H9 (cell line): ENCODE data around the gene TMEM63A. TPM values are rescaled to one million over a fixed set of nuclear protein-coding genes. Genes with fewer than 3 reads are reported as not detected.

Experiments
- DNase-seq: peaks from one replicate; pipeline ENCODE4 v3.0.0-alpha.2; 2017
- H2AFZ ChIP-seq: one replicate; pipeline ENCODE4 v1.6.1; 2013; ENCODE audit warnings: mild to moderate bottlenecking, low read length, control low read depth, moderate library complexity
- H2AK5ac ChIP-seq: 2 replicates; pipeline ENCODE4 v1.6.1; 2013; ENCODE audit warnings: low read length, control low read depth, mixed read lengths; ENCODE audit not compliant: insufficient read length
- H2BK120ac ChIP-seq: one replicate; pipeline ENCODE4 v1.6.1; 2013; ENCODE audit warnings: low read depth, mild to moderate bottlenecking, low read length, control low read depth, inconsistent platforms; ENCODE audit not compliant: poor library complexity, severe bottlenecking
- H2BK12ac ChIP-seq: 2 replicates; pipeline ENCODE4 v1.6.1; 2013; ENCODE audit warnings: low read length, control low read depth, mixed read lengths, low read depth; ENCODE audit not compliant: insufficient read length
- H2BK15ac ChIP-seq: 2 replicates; pipeline ENCODE4 v1.6.1; 2013; ENCODE audit warnings: low read depth, low read length, control low read depth
- H2BK20ac ChIP-seq: one replicate; pipeline ENCODE4 v1.6.1; 2013; ENCODE audit warnings: low read depth, mild to moderate bottlenecking, low read length, control low read depth, inconsistent platforms; ENCODE audit not compliant: poor library complexity, severe bottlenecking
- H2BK5ac ChIP-seq: 2 replicates; pipeline ENCODE4 v1.6.1; 2013; ENCODE audit warnings: low read length, control low read depth, mixed read lengths; ENCODE audit not compliant: insufficient read length
- H3K14ac ChIP-seq: 2 replicates; pipeline ENCODE4 v1.6.1; 2013; ENCODE audit warnings: low read length, control low read depth; ENCODE audit not compliant: insufficient read depth
- H3K18ac ChIP-seq: 2 replicates; pipeline ENCODE4 v1.6.1; 2013; ENCODE audit warnings: low read depth, mild to moderate bottlenecking, mixed read lengths, low read length, control low read depth; ENCODE audit not compliant: insufficient read length
- H3K23ac ChIP-seq: 2 replicates; pipeline ENCODE4 v1.6.1; 2013; ENCODE audit warnings: low read length, control low read depth, mixed read lengths, low read depth; ENCODE audit not compliant: insufficient read length
- H3K23me2 ChIP-seq: 2 replicates; pipeline ENCODE4 v1.6.1; 2013; ENCODE audit warnings: low read depth, mild to moderate bottlenecking, mixed read lengths, low read length, control low read depth; ENCODE audit not compliant: insufficient read length, poor library complexity, severe bottlenecking
- H3K27ac ChIP-seq: 2 replicates; pipeline ENCODE4 v1.5.1; 2013; ENCODE audit warnings: low read length, control low read depth, mixed read lengths, low read depth; ENCODE audit not compliant: insufficient read length
- H3K27me3 ChIP-seq: 2 replicates; pipeline ENCODE4 v1.6.1; 2013; ENCODE audit warnings: low read length, control low read depth, inconsistent platforms; ENCODE audit not compliant: insufficient read depth
- H3K4ac ChIP-seq: 2 replicates; pipeline ENCODE4 v1.6.1; 2013; ENCODE audit warnings: low read depth, mild to moderate bottlenecking, control low read depth, inconsistent platforms, low read length, moderate library complexity
- H3K4me1 ChIP-seq: 2 replicates; pipeline ENCODE4 v1.6.1; 2013; ENCODE audit warnings: low read length, control low read depth, inconsistent platforms; ENCODE audit not compliant: insufficient read depth
- H3K4me2 ChIP-seq: 2 replicates; pipeline ENCODE4 v1.6.1; 2013; ENCODE audit warnings: low read length, control low read depth, mixed read lengths; ENCODE audit not compliant: insufficient read length, insufficient read depth
- H3K56ac ChIP-seq: 2 replicates; pipeline ENCODE4 v1.6.1; 2013; ENCODE audit warnings: low read depth, mild to moderate bottlenecking, mixed read lengths, low read length, control low read depth; ENCODE audit not compliant: insufficient read length
- H3K79me1 ChIP-seq: 2 replicates; pipeline ENCODE4 v1.6.1; 2013; ENCODE audit warnings: low read depth, mild to moderate bottlenecking, moderate library complexity, low read length, control low read depth, inconsistent platforms; ENCODE audit not compliant: insufficient read depth, poor library complexity, severe bottlenecking
- H3K79me2 ChIP-seq: 2 replicates; pipeline ENCODE4 v1.6.1; 2013; ENCODE audit warnings: low read length, control low read depth, inconsistent platforms; ENCODE audit not compliant: insufficient read depth
- H3K9ac ChIP-seq: 2 replicates; pipeline ENCODE4 v1.6.1; 2013; ENCODE audit warnings: low read length, control low read depth, mixed read lengths; ENCODE audit not compliant: insufficient read length; ENCODE audit errors: extremely low read depth
- H3K9me3 ChIP-seq: one replicate; pipeline ENCODE4 v1.6.1; 2013; ENCODE audit warnings: low read depth, low read length, inconsistent platforms; ENCODE audit not compliant: control insufficient read depth
- H3T11ph ChIP-seq: one replicate; pipeline ENCODE4 v1.6.1; 2013; ENCODE audit warnings: mild to moderate bottlenecking, low read length, control low read depth, inconsistent platforms
- H4K20me1 ChIP-seq: one replicate; pipeline ENCODE4 v1.6.1; 2013; ENCODE audit not compliant: control insufficient read depth, insufficient read length, insufficient read depth
- H4K5ac ChIP-seq: 2 replicates; pipeline ENCODE4 v1.6.1; 2013; ENCODE audit warnings: low read depth, mild to moderate bottlenecking, mixed read lengths, low read length, control low read depth; ENCODE audit not compliant: insufficient read length
- H4K8ac ChIP-seq: replicated peaks from 2 replicates; pipeline ENCODE4 v1.6.1; 2013; ENCODE audit warnings: low read length, control low read depth, mixed read lengths, low read depth; ENCODE audit not compliant: insufficient read length
- H4K91ac ChIP-seq: 2 replicates; pipeline ENCODE4 v1.6.1; 2013; ENCODE audit warnings: low read depth, mild to moderate bottlenecking, moderate library complexity, mixed read lengths, low read length, control low read depth; ENCODE audit not compliant: insufficient read length
- H3K27ac Mint-ChIP-seq, 3 experiments: 2 replicates in 2 of 3; 3 replicates in 1 of 3; pipeline ENCODE4 v1.8.0; 2020 to 2021; ENCODE audit warnings: mixed read lengths in 3 of 3, mild to moderate bottlenecking in 1 of 3, moderate library complexity in 1 of 3
- H3K27me3 Mint-ChIP-seq: 2 replicates; pipeline ENCODE4 v1.8.0; 2021; ENCODE audit warnings: low read depth, mild to moderate bottlenecking, moderate library complexity, mixed read lengths
- H3K36me3 Mint-ChIP-seq, 3 experiments: 2 replicates in 2 of 3; 3 replicates in 1 of 3; pipeline ENCODE4 v1.8.0; 2020 to 2021; ENCODE audit warnings: low read depth in 3 of 3, mixed read lengths in 3 of 3; ENCODE audit not compliant: insufficient read depth in 1 of 3
- H3K4me1 Mint-ChIP-seq, 2 experiments: 2 replicates each; pipeline ENCODE4 v1.8.0; 2020; ENCODE audit warnings: mixed read lengths in 2 of 2
- H3K4me3 Mint-ChIP-seq, 2 experiments: 2 replicates in 1 of 2; 3 replicates in 1 of 2; pipeline ENCODE4 v1.8.0; 2020 to 2021; ENCODE audit warnings: mild to moderate bottlenecking in 2 of 2, mixed read lengths in 2 of 2, moderate library complexity in 1 of 2
- H3K9me3 Mint-ChIP-seq, 2 experiments: 2 replicates in 1 of 2; 3 replicates in 1 of 2; pipeline ENCODE4 v1.8.0; 2020; ENCODE audit warnings: mild to moderate bottlenecking in 2 of 2, mixed read lengths in 2 of 2, moderate library complexity in 1 of 2
- WGBS: extraction: QIAGEN DNeasy Blood & Tissue Kit; methylation state at CpG from one replicate; pipeline ENCODE4 v1.1.7; 2013; ENCODE audit warnings: missing lambda C conversion rate, low lambda C conversion rate, mixed read lengths; ENCODE audit not compliant: insufficient read length; ENCODE audit errors: extremely low coverage; 5-methylcytosine and 5-hydroxymethylcytosine counted together
- total RNA-seq: library from RNA; stranded (reverse); gene quantifications from 2 replicates; pipeline ENCODE4 v1.2.1, GENCODE V29; 2021
- TF ChIP-seq, protein P1 (sequence below): fragments of 200-600 bp; sonication (generic); conservative IDR thresholded peaks from 3 replicates; pipeline ENCODE4 v1.8.0; 2021; ENCODE audit warnings: antibody characterized with exemption, mild to moderate bottlenecking

The TMEM63A gene
- total RNA-seq, 1 experiment from 2014 or later, result 75.7 TPM

DNA sequence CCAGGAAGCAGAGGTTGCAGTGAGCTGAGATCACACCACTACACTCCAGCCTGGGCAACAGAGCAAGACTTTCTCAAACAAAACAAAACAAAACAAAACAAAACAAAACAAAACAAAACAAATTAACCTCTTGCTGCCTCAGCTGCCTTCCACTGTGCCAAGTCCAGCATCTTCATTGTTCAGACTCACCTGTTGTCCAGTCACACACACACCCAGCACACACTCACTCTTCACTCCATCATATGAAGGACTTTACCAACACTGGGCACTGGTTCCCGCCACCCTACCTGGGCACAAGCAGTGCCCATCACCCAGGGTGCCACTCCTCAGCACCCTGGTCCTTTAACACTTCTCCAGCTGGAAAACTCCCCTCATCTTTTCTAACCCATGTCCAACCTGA lies 27.3 kb upstream of the TMEM63A start:
- Histone ChIP-seq H3K18ac (no peak overlapping the region), H3K9ac (no peak overlapping the region), H3K14ac (no peak overlapping the region), H4K8ac (no peak overlapping the region), H2BK15ac (no peak overlapping the region), H4K5ac (no peak overlapping the region), H3K4me2 (no peak overlapping the region), H3K23ac (no peak overlapping the region), H3K4me1 (no peaks in the 10 kb centered on the region; the same call in 1 of the 2 replicates), H2BK120ac (no peak overlapping the region), H4K91ac (no peak overlapping the region), H2AK5ac (no peak overlapping the region), H2BK5ac (no peak overlapping the region), H2AFZ (no peak overlapping the region), H3K56ac (no peak overlapping the region), H4K20me1 (no peaks in the 10 kb centered on the region), H2BK12ac (no peak overlapping the region), H3K79me2 (no peaks in the 10 kb centered on the region), H3T11ph (no peak overlapping the region), H3K27me3 (no peaks in the 10 kb centered on the region), H3K9me3 (no peaks in the 10 kb centered on the region), H3K79me1 (no peaks in the 10 kb centered on the region), H3K4ac (no peak overlapping the region), H2BK20ac (no peak overlapping the region), H3K23me2 (no peaks in the 10 kb centered on the region), H3K27ac (no peak overlapping the region)
- H3K36me3 Mint-ChIP-seq, result no peaks in the 10 kb centered on the region
- H3K27me3 Mint-ChIP-seq, result peaks cover 5% of the 10 kb centered on the region; the same call in 1 of the 2 replicates
- no peaks in the 10 kb centered on the region for H3K9me3 Mint-ChIP-seq
- TF ChIP-seq, protein P1, sequence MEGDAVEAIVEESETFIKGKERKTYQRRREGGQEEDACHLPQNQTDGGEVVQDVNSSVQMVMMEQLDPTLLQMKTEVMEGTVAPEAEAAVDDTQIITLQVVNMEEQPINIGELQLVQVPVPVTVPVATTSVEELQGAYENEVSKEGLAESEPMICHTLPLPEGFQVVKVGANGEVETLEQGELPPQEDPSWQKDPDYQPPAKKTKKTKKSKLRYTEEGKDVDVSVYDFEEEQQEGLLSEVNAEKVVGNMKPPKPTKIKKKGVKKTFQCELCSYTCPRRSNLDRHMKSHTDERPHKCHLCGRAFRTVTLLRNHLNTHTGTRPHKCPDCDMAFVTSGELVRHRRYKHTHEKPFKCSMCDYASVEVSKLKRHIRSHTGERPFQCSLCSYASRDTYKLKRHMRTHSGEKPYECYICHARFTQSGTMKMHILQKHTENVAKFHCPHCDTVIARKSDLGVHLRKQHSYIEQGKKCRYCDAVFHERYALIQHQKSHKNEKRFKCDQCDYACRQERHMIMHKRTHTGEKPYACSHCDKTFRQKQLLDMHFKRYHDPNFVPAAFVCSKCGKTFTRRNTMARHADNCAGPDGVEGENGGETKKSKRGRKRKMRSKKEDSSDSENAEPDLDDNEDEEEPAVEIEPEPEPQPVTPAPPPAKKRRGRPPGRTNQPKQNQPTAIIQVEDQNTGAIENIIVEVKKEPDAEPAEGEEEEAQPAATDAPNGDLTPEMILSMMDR, result no peak
- H3K4me1 Mint-ChIP-seq, result peaks cover 18 to 23% of the 10 kb centered on the region in 2 experiments
- WGBS, result no CpG with 5 or more reads among the region's 1 CpG
- H3K27ac Mint-ChIP-seq, result no peak overlapping the region
- no peak overlapping the region for H3K4me3 Mint-ChIP-seq
- no peak for DNase-seq
